ENCODE results near the gene ARIH1. TPM values are rescaled to one million over a fixed set of nuclear protein-coding genes. Genes with fewer than 3 reads are reported as not detected.

Gene ARIH1
- total and polyA plus RNA-seq, 2 experiments from 2014 or later: 30.5 to 48.6 TPM

DNA sequence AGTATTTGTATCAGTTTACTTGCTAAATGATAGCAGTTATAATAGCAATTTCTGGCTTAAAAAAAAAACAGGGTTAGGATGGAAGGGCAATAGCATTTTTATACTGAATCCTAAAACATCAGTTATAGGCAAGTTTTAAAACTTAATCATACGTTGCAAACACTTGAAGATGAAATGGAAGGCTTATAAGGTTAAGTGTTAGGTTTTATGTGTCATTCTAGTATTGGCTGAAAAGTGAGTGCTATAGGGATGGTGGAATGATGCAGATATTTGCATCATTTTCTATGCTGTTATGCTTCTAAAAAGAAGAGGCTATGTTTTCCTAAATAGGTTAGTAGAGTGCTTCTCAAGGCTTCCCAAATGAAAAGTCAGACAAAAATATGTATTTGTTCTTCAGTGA lies 23.3 kb downstream of the ARIH1 start (continued):
- no peak for TF ChIP-seq ZNF462 (CRISPR knock-in tag; IDR thresholded peaks at IDR 0.05)

DNA sequence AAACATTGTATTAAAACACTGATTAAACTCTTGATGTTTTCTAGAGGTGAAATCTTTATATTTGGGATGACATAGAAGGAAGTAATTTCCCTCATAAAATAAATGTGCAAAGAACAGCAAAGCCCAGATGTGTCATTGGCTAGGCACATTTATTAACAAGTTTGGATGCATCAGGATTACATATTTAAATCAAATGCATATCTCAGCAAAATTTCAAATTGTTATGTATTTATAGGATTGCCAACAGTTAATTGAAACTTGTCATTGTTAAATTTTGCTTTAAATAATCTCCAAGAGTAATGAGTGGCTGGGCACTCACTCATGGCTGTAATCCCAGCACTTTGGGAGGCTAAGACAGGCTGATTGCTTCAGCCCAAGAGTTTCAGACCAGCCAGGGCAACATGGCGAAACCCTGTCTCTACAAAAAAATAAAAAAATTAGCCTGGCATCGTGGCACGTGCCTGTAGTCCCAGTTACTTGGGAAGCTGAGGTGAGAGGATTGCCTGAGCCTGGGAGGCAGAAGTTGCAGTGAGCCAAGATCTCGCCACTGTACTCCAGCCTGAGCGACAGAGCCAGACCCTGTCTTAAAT lies 28.2 kb downstream of the ARIH1 start:
- H3K27me3 ChIP-seq (ENCODE audit: insufficient read depth): no peaks in the 10 kb centered on the region
- H3K4me3 Mint-ChIP-seq: no peak overlapping the region
- H2AFZ ChIP-seq: no peak overlapping the region
- peaks cover 100% of the 10 kb centered on the region for H3K79me2 ChIP-seq (replicated peaks; ENCODE audit: insufficient read depth)
- H3K36me3 ChIP-seq (ENCODE audit: insufficient read depth): no peaks in the 10 kb centered on the region
- peak overlapping the region; percentile 11; the same call in 1 of the 2 replicates for H3K27ac ChIP-seq (ENCODE audit: low read depth)
- TF ChIP-seq POLR2AphosphoS5 (IDR thresholded peaks at IDR 0.05; ENCODE audit: low read depth) (no peak), REST (IDR thresholded peaks at IDR 0.05; ENCODE audit: unreplicated experiment) (no peak), JUNB (IDR thresholded peaks at IDR 0.05; ENCODE audit: unreplicated experiment) (no peak), EZH2 (IDR thresholded peaks at IDR 0.05; ENCODE audit: low read depth, unreplicated experiment) (no peak), NANOG (IDR thresholded peaks at IDR 0.05; ENCODE audit: borderline replicate concordance) (no peak)
- H3K27ac Mint-ChIP-seq: 0 out of 2 replicates have a peak overlapping the region, but pooled peaks have one; percentile 19
- peaks cover 2% of the 10 kb centered on the region for H3K27me3 Mint-ChIP-seq (ENCODE audit: insufficient read depth, low read depth, poor library complexity)
- H3K4me3 ChIP-seq: no peak overlapping the region
- no peak overlapping the region for H3K4me2 ChIP-seq
- peaks cover 15% of the 10 kb centered on the region for H3K4me1 ChIP-seq (ENCODE audit: insufficient read depth)
- DNase-seq (ENCODE audit: low spot score): no peak
- H4K20me1 ChIP-seq (replicated peaks; ENCODE audit: insufficient read depth): peaks cover 45% of the 10 kb centered on the region
- peaks cover 11% of the 10 kb centered on the region; the same call in 2 of the 3 replicates for H3K36me3 Mint-ChIP-seq (ENCODE audit: low read depth)
- no peaks in the 10 kb centered on the region for H3F3A ChIP-seq (replicated peaks; ENCODE audit: low read depth)
- peaks cover 17% of the 10 kb centered on the region; the same call in 2 of the 3 replicates for H3K4me1 Mint-ChIP-seq
- H3K9me2 ChIP-seq (ENCODE audit: insufficient read depth): no peaks in the 10 kb centered on the region
- no peak; the same call in 2 of the 3 replicates for ATAC-seq
- no peaks in the 10 kb centered on the region for H3K9me3 Mint-ChIP-seq
